Left ventricle myocardium inferior (tissue), 1 donor: ENCODE results near the gene APBB1. TPM values are rescaled to one million over a fixed set of nuclear protein-coding genes. Genes with fewer than 3 reads are reported as not detected.

Experiments
- DNase-seq: peaks from one replicate; pipeline ENCODE4 v3.0.0-alpha.2; 2020
- H3K27ac ChIP-seq: fragments of 200-600 bp; replicated peaks from 2 replicates; pipeline ENCODE4 v1.8.0; 2021
- H3K27me3 ChIP-seq: fragments of 200-600 bp; 2 replicates; pipeline ENCODE4 v1.8.0; 2021; ENCODE audit warnings: low read depth
- H3K36me3 ChIP-seq: fragments of 200-600 bp; 2 replicates; pipeline ENCODE4 v1.8.0; 2021
- H3K4me1 ChIP-seq: fragments of 200-600 bp; 2 replicates; pipeline ENCODE4 v1.8.0; 2021
- H3K4me3 ChIP-seq: fragments of 200-600 bp; 2 replicates; pipeline ENCODE4 v1.8.0; 2021; ENCODE audit warnings: mild to moderate bottlenecking, moderate library complexity
- H3K9me3 ChIP-seq: fragments of 200-600 bp; replicated peaks from 2 replicates; pipeline ENCODE4 v1.8.0; 2021
- intact Hi-C: fragments of 100-400 bp; cut with micrococcal nuclease; formaldehyde crosslinking; loops from one replicate; pipeline ENCODE4 v1.11.0; 2022
- total RNA-seq: library from RNA; stranded (reverse); fragmentation: NEBNext Ultra II Directional; extraction: Animal tissue kit (Norgen Biotek cat#: 25700); gene quantifications from one replicate; pipeline ENCODE4 v1.2.1, GENCODE V29; 2021
- TF ChIP-seq, protein P1 (sequence below): fragments of 200-600 bp; IDR thresholded peaks from 2 replicates; pipeline ENCODE4 v1.8.0; 2021; ENCODE audit warnings: antibody characterized with exemption, mild to moderate bottlenecking, borderline replicate concordance
- donor health status: DM: no; HTN: yes; CAD: no; lungs with severe emphysema.

APBB1 gene
- total RNA-seq, 1 donor from 2014 or later = 75.5 TPM

DNA sequence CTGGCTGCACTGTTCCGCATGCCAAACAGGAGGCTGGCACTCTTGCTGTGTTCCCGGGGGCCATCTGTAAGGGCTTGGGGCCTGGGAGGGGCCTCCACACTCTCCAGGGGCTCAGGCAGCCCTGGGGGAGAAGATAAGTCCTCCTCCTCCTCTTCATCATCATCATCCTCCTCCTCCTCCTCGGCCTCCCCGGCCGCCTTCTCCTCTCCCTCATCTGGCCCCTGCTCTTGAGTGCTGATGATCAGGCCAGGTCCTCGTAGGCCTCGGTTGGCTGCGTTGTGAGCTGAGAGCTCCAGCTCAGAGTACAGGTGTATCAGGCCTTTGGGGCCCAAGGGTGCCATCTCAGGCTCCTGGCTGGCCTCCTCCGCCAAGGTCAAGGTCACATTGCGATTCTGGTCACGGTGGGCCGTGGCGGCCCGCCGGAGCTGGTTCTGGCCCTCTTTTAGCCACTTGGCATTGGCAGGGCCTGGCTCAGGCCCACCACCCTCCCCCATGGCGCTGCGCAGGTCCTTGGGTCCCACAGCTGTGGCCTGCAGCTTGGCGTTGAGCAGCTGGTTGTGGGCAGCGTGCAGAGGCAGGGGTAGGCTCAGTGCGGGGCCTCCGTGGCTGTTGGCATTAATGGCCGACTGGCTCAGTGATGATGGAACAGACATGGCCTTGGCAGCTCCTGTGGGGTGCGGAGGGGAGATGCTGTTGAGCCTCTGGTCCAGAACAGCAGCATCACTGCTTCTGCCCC, 8.0 kb downstream of the APBB1 start:
- Histone ChIP-seq H3K9me3 (no peaks in the 10 kb centered on the region), H3K4me1 (peaks cover 14% of the 10 kb centered on the region), H3K27ac (no peak overlapping the region), H3K36me3 (peaks cover 34% of the 10 kb centered on the region), H3K27me3 (no peaks in the 10 kb centered on the region), H3K4me3 (no peak overlapping the region)
- intact Hi-C loops = no loop called here
- DNase-seq = no peak
- TF ChIP-seq, protein P1, sequence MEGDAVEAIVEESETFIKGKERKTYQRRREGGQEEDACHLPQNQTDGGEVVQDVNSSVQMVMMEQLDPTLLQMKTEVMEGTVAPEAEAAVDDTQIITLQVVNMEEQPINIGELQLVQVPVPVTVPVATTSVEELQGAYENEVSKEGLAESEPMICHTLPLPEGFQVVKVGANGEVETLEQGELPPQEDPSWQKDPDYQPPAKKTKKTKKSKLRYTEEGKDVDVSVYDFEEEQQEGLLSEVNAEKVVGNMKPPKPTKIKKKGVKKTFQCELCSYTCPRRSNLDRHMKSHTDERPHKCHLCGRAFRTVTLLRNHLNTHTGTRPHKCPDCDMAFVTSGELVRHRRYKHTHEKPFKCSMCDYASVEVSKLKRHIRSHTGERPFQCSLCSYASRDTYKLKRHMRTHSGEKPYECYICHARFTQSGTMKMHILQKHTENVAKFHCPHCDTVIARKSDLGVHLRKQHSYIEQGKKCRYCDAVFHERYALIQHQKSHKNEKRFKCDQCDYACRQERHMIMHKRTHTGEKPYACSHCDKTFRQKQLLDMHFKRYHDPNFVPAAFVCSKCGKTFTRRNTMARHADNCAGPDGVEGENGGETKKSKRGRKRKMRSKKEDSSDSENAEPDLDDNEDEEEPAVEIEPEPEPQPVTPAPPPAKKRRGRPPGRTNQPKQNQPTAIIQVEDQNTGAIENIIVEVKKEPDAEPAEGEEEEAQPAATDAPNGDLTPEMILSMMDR = no peak

DNA sequence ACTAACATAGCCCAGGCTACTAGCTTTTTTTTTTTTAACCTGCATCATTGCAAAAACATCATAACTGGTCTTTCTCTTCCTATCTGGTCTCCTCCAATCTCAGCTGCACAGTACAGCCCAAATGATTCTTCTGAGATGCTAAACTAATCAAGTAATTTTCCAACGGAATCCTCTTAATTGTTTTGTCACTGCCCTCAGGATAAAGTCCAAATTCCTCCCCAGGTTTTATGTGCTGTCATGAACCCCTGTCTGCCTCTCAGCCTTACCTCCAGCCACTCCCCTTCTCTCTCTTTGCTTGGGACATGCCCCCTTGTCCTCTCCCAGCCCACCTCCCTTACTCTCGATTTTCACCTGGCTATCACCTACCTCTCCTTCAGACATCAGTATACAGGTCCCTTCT, 12.5 kb downstream of the APBB1 start:
- H3K9me3 ChIP-seq = no peaks in the 10 kb centered on the region
- peaks cover 56% of the 10 kb centered on the region for H3K36me3 ChIP-seq
- H3K4me1 ChIP-seq = peaks cover 4% of the 10 kb centered on the region
- H3K27ac ChIP-seq = no peak overlapping the region
- intact Hi-C loops = no loop called here
- no peak for DNase-seq
- no peak overlapping the region for H3K4me3 ChIP-seq
- TF ChIP-seq, protein P1 = no peak
- H3K27me3 ChIP-seq = no peaks in the 10 kb centered on the region

DNA sequence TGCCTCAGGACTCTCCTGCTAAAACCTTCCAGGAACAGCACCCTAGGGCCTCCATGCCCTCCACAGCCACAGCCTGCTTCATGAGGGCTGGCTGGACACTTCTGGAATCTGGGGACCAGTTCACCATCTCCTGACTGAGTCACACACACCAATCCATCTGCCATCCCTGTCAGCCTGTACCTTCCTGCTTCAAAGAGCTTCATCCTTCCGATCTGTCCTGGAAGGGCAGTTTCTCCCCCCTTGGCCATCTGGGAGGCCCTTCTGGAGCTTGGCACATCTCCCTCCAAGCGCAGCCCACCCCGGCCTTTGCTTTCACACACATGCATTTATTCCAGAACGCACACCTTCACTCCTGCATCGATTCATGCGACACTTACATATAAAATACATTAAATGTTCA, 13.0 kb downstream of the APBB1 start:
- no peak overlapping the region for H3K4me3 ChIP-seq
- DNase-seq = no peak
- no peaks in the 10 kb centered on the region for H3K9me3 ChIP-seq
- H3K27me3 ChIP-seq = no peaks in the 10 kb centered on the region
- H3K36me3 ChIP-seq = peaks cover 56% of the 10 kb centered on the region
- intact Hi-C loops = no loop called here
- H3K4me1 ChIP-seq = peaks cover 7% of the 10 kb centered on the region
- TF ChIP-seq, protein P1 = no peak
- H3K27ac ChIP-seq = no peak overlapping the region

DNA sequence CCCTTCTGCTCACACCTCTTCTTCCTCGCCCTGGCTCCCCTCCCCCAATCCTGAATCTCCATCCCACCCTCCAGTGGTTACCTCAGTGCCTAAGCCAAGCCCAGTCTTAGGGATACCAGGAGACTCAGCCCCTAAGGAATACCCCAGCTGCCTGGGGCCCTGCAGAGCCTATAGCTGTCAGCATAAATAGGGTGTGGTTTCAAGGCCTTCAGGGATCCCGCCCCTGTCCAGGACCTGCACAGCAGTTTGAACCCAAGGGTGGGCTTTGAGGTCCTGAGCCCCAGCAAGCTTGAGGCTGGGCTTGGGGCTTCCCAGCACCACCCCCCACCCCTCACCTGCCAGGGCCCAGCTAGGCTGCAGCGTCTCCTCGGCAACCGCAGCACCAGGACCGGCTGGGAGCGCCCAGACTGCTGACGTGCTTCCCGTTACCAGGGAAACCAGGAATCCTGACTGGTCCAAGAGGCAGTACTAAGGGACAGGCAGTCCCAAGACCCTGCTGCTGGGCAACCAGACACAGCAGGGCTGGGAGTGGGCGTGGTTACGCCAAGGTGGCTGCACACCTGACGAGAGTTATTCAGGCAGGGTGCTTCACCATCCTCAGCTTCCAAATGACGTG, 13.7 kb downstream of the APBB1 start:
- TF ChIP-seq, protein P1 = no peak

DNA sequence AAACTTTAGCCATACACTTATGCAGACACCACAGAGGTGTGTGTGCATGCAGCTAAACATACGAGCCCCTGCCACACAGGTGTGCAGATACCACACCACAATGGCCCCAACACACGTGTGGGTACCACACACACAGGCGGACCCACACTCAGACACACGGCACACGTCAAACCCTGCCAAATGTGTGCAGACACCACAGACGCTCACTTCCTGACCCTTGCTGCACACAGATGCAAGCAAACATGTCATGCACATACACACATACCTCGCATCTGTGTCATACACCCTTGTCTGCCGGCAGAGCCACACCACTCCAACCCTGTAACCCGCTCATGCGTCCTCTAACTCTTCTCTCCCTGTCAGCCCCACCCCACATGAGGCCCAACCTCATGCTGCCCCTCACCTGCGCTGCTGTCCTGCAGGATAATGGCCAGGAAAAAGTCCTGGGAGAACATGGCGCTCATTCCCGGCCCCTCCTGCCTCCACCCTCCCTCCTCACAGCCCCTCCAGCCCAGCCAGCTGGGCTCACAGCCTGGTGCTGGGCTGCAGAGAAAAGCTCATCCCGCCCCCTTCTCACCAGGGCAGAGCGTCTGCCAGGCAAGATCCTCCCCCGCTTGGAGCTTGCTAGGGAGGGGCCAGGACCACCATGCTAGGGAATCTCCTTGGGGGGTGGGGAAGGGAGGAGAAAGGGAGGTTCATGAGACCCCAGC, 14.4 kb downstream of the APBB1 start:
- Histone ChIP-seq H3K4me3 (no peak overlapping the region), H3K27me3 (no peaks in the 10 kb centered on the region), H3K36me3 (peaks cover 56% of the 10 kb centered on the region), H3K9me3 (no peaks in the 10 kb centered on the region), H3K27ac (no peak overlapping the region), H3K4me1 (peaks cover 7% of the 10 kb centered on the region)
- intact Hi-C loops = no loop called here
- no peak for DNase-seq
- TF ChIP-seq, protein P1 = no peak

More for the DNA sequence above, 13.7 kb downstream of the APBB1 start:
- intact Hi-C loops = no loop called here
- no peak overlapping the region for H3K4me3 ChIP-seq
- DNase-seq = no peak
- H3K36me3 ChIP-seq = peaks cover 56% of the 10 kb centered on the region
- H3K9me3 ChIP-seq = no peaks in the 10 kb centered on the region
- H3K27ac ChIP-seq = no peak overlapping the region
- no peaks in the 10 kb centered on the region for H3K27me3 ChIP-seq
- peaks cover 7% of the 10 kb centered on the region for H3K4me1 ChIP-seq
